ENCODE data around the gene MTCL1.

DNA sequence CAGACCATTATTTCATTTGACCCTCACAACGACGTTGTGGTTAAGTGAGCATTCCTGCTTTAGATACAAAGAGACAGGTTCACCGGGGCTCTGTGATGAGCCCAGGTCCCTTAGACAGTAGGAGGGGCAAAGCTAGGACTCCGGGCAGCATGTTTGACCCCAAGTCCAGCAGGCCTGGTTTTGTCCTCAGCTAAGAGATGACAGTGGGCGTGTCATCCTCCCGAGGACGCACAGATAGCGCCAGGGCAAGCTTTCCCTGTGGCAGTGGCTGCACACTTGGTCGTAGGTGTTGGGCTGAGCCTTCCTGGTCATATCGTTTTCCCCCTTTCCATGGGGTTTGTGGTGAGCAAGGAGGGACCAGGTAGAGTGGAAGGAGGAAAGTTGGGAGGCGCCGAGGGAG, 76.3 kb downstream of the MTCL1 start:
- TF ChIP-seq, protein P1, sequence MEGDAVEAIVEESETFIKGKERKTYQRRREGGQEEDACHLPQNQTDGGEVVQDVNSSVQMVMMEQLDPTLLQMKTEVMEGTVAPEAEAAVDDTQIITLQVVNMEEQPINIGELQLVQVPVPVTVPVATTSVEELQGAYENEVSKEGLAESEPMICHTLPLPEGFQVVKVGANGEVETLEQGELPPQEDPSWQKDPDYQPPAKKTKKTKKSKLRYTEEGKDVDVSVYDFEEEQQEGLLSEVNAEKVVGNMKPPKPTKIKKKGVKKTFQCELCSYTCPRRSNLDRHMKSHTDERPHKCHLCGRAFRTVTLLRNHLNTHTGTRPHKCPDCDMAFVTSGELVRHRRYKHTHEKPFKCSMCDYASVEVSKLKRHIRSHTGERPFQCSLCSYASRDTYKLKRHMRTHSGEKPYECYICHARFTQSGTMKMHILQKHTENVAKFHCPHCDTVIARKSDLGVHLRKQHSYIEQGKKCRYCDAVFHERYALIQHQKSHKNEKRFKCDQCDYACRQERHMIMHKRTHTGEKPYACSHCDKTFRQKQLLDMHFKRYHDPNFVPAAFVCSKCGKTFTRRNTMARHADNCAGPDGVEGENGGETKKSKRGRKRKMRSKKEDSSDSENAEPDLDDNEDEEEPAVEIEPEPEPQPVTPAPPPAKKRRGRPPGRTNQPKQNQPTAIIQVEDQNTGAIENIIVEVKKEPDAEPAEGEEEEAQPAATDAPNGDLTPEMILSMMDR (IDR thresholded peaks at IDR 0.05): no peak
- TF ChIP-seq POLR2A (IDR thresholded peaks at IDR 0.05): no peak

All from right lobe of liver (tissue), 4 donors.